ENCODE results near the gene FGF3.

DNA sequence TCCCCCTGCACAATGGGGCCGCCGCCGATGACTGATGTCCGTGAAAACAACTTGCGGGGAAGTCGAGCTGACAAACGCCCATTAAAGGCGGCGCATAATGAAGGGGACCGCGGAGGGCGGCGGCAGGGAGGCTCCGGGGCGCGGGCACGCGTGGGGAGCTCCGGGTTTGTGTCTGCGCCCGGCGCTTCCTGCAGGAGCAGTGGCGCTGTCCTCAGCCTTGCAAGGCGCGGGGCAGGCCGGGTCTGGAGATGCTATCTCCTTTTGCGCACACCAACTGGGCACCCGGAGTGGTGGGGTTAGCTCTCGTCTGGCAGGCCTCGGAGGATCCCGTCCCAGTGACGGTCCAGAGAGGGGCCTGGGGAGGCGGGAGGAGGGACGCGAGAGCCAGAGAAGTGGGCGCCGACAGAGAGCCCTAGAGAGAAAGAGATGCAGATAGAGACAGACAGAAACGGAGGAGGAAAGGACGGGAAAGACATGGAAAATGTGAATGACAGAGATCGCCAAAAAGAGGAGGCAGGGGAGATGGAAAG, 390 bp upstream of the FGF3 start:
- TF ChIP-seq RAD21 (IDR thresholded peaks at IDR 0.05; ENCODE audit: low read depth) (no peak), EP300 (IDR thresholded peaks at IDR 0.05; ENCODE audit: borderline replicate concordance) (no peak), USF1 (IDR thresholded peaks at IDR 0.05) (no peak), TAF1 (IDR thresholded peaks at IDR 0.05; ENCODE audit: low read depth) (no peak), REST (IDR thresholded peaks at IDR 0.05; ENCODE audit: low read depth) (no peak)
